Uterus (tissue), 2 donors: Measurements from ENCODE around the gene JAM3.

ENCODE experiments used
- CTCF ChIP-seq, 4 experiments: fragments of 200-600 bp in 2 of 4; fragments of 450-650 bp in 2 of 4; sonication (generic) in 2 of 4; IDR thresholded peaks; one replicate each; pipeline ENCODE4 v1.5.1; 2016 to 2019; ENCODE audit warnings: antibody characterized with exemption in 4 of 4, mild to moderate bottlenecking in 2 of 4, moderate library complexity in 1 of 4
- POLR2A ChIP-seq, 2 donors: fragments of 450-650 bp; IDR thresholded peaks; one replicate each; pipeline ENCODE4 v1.6.1; 2016; ENCODE audit warnings: antibody characterized with exemption in 2 of 2, mild to moderate bottlenecking in 1 of 2, moderate library complexity in 1 of 2

GRCh38 chr11:134041791-134042696, 26.8 kb upstream of the JAM3 start:
- TF ChIP-seq CTCF (IDR thresholded peaks at IDR 0.05): no peak
- TF ChIP-seq POLR2A (IDR thresholded peaks at IDR 0.05): no peak
